Right renal cortex interstitium (tissue), 3 donors: ENCODE data around the gene NBAS. TPM values are rescaled to one million over a fixed set of nuclear protein-coding genes. Genes with fewer than 3 reads are reported as not detected.

ENCODE experiments used
- DNase-seq, 3 donors: peaks; one replicate each; pipeline ENCODE4 v3.0.0-alpha.2; 2013; ENCODE audit warnings: low read depth in 3 of 3, low spot score in 2 of 3
- polyA plus RNA-seq, 3 donors: library from polyadenylated mRNA; unstranded; fragments of 120-200 nt; gene quantifications; one replicate each; pipeline ENCODE4 v1.2.1, GENCODE V29; 2013; ENCODE audit not compliant: insufficient read length in 3 of 3

The NBAS gene
- polyA plus RNA-seq, 3 donors: 58.1 to 66.9 (median 62.5) TPM

- DNase-seq: peak in 2 of 3 donors; percentile 57 to 71
These were observed 30.7 kb upstream of the NBAS start, which contains the start of gene DDX1 for GRCh38 chr2:15591692-15592463. Gene DDX1, plus strand, starts transcription at chr2:15591868. Its CDS starts 66 bp downstream, at chr2:15591934.

GRCh38 chr2:15591373-15591691 is 30.2 kb upstream of the NBAS start:
- no peak for DNase-seq

GRCh38 chr2:15588329-15588919 is 27.3 kb upstream of the NBAS start:
- DNase-seq: peak in 1 of 3 donors; percentile 51

GRCh38 chr2:15584767-15585469 is 23.8 kb upstream of the NBAS start:
- no peak for DNase-seq

GRCh38 chr2:15584316-15584715 is 23.2 kb upstream of the NBAS start:
- no peak for DNase-seq

- no peak for DNase-seq
These were observed 22.7 kb upstream of the NBAS start for GRCh38 chr2:15583826-15584225.

GRCh38 chr2:15582710-15583357 is 21.7 kb upstream of the NBAS start:
- DNase-seq: peak; percentile 56 to 66 (median 60)

GRCh38 chr2:15580451-15580850 is 19.3 kb upstream of the NBAS start:
- no peak for DNase-seq

- no peak for DNase-seq
These were observed 18.5 kb upstream of the NBAS start for GRCh38 chr2:15579641-15580040.

GRCh38 chr2:15577071-15577735 is 16.1 kb upstream of the NBAS start:
- DNase-seq: peak; percentile 74 to 79 (median 78)

- no peak for DNase-seq
These were observed 10.6 kb upstream of the NBAS start for GRCh38 chr2:15571729-15572128.

GRCh38 chr2:15570104-15570503 is 9.0 kb upstream of the NBAS start:
- DNase-seq: no peak

- no peak for DNase-seq
These were observed 7.7 kb upstream of the NBAS start for GRCh38 chr2:15568874-15569273.

- no peak for DNase-seq
These were observed 5.8 kb upstream of the NBAS start for GRCh38 chr2:15566912-15567311.

- no peak for DNase-seq
These were observed 5.0 kb upstream of the NBAS start for GRCh38 chr2:15565994-15566671.

- DNase-seq: no peak
These were observed 4.3 kb upstream of the NBAS start for GRCh38 chr2:15565392-15565791.

GRCh38 chr2:15563227-15564100 is 2.3 kb upstream of the NBAS start:
- DNase-seq: no peak

GRCh38 chr2:15562354-15563031 is 1.4 kb upstream of the NBAS start:
- no peak for DNase-seq
